COLO668 (cell line): ENCODE data around the gene INAFM2.

ENCODE experiments used
- DNase-seq: peaks from one replicate; lab custom pipeline; 2025; ENCODE audit not compliant: unreplicated experiment; lab: John Stamatoyannopoulos, UW

INAFM2 gene

DNA sequence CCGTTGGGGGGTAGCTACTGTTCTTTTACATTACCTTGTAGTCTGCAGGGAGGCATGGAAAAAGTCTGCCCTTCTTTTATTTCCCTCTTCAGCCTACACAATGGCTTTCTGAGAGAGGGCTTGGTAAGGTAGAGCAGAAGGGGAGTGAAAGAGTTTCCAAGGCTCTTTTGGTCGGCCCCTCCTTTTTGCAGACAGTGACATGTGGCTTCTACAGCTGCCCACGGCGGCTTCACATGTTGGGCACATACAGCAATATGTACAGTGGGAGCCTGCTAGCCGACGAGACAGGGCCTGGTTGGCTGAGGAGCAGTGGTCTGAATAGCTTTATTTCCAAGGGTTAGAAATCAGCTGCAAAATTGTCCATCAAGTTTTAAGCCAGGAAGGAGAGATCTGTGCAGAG lies 4.0 kb downstream of the INAFM2 start:
- DNase-seq = no peak

DNA sequence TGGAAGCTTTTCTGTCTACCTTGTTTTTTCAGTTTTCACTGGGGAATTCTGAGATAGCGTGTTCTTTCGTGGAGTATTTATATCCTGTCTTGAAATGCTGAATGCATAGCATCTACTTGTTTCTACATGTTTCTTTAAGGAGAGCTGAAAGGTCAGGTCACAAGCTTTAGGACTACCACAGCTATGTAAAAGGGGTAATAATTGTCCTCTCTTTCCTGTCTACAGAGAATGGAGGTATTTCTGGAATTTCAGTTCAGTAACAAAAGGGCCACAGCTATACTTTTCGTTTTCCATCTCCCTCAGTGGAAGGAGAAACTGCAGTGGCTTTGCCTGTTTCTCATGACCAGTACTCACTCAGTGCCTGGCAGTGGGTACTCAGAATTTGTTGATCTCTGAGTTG lies 4.7 kb downstream of the INAFM2 start:
- no peak for DNase-seq

DNA sequence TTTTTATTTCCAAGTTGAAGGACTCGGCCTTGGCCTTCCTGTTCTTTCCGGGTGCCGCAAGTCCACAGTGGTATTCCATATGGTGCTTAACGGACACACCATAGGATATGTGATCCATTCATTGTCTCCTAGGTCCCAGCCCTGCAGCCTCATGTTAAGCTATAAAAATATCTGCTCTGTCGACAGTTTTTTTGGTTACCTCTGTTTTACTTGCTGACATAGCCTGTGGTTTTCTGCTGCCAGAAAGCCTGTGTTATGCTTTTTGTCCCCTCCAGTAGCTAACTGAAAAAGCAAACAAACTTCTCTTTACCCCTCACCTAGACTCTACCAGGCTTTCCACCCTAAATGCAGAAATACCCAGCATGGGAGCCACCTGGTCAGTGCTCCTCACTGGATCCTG lies 5.3 kb downstream of the INAFM2 start:
- DNase-seq = no peak

- no peak for DNase-seq
Observed at GRCh38 chr15:40329804-40330203, 6.3 kb downstream of the INAFM2 start.

DNA sequence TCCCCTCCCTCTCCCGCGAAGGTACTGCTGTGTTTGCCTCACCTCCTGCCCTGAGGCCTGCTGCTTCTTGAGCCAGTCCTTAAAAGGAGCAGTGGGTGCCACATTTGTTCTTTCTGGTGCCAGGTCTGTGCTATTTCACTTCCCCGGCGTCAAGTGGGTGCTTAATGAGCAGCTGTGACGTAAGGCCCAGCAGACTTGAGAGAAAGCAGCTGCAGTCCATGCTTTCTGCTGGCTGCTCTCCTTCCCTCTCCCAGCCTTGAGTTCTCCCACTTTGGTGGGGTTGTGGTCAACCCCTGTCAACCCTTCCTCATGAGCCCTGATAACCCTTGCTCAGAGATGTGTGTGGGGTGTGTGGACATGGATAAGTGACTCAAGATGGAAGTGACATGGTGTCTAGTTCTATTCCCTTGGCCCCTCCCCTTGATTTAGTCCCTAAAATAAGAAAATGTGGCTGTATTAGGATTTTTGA lies 6.9 kb downstream of the INAFM2 start:
- no peak for DNase-seq

DNA sequence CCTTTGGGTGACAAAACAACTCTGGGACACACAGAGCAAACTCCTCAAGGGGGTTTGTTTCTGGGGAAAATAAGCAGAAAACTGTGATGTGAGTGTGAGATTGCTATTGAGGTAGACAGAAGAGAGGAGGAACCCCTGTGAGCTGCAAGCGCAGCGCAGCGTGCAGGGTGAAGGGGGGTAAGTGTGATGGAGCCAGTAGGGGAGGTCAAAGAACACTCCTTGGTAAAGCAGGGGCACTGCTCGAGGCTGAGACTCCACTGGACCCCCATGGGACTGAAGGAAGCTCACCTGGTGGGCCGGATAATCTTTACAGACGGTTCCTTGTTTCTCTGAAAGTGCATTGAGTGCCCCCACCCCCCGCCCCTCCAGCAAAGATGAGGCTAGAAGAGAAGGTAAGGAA lies 7.5 kb downstream of the INAFM2 start:
- no peak for DNase-seq

- no peak for DNase-seq
Observed at GRCh38 chr15:40331637-40332036, 8.1 kb downstream of the INAFM2 start.

DNA sequence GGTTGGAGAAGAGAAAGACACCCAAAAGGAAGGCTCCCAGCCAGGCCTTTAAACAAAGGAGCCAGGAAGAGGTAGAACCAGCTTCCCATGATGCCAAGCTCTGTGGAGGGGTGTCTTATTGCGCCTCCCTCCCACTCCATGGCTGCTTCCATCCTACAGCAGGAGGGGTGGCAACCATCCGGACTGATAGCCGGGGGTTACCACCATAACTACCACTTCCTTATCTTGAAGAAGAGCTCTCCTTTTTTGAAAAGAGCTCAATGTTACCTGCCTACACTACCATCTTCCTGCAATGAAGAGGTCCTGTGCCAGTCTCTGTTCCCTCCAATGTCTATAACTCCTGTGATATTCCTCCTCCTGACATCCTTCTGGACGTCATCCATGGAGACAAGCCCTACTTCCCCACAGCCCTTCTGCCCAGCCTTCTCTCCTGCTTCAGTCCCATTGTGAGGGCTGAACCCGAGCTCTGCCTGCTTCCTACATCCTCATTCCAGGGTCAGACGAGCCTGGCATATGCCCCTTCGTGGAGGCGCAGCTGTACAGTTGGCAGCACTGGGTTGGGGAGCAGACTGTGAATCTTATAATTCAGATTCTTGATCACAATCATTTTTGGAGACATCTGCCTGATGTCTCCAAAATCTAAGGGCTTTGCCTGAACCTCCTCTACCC lies 8.8 kb downstream of the INAFM2 start:
- DNase-seq = no peak

- no peak for DNase-seq
Observed at GRCh38 chr15:40333922-40334492, 10.5 kb downstream of the INAFM2 start.

DNA sequence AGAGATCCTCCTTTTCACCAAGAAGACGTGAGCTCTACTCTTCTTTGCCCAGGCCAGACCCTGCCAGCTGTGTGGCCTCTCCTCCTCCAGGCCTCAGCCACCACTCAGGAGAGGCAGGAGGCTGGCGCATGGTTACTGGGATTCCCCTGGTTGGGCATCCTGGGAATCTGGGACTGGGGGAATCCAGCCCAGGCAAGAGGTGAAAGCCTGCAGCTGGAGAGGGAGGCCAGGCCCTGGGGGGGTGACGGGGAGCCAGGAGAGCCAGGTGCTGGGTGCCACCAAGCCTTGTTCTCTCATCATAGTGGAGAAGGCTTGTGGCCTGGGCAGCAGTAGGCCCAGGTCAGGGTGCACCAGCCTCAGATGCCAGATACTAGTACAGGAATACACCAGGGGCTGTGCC lies 11.0 kb downstream of the INAFM2 start:
- DNase-seq = no peak

- DNase-seq = no peak
Observed at GRCh38 chr15:40334941-40335795, 11.7 kb downstream of the INAFM2 start.

DNA sequence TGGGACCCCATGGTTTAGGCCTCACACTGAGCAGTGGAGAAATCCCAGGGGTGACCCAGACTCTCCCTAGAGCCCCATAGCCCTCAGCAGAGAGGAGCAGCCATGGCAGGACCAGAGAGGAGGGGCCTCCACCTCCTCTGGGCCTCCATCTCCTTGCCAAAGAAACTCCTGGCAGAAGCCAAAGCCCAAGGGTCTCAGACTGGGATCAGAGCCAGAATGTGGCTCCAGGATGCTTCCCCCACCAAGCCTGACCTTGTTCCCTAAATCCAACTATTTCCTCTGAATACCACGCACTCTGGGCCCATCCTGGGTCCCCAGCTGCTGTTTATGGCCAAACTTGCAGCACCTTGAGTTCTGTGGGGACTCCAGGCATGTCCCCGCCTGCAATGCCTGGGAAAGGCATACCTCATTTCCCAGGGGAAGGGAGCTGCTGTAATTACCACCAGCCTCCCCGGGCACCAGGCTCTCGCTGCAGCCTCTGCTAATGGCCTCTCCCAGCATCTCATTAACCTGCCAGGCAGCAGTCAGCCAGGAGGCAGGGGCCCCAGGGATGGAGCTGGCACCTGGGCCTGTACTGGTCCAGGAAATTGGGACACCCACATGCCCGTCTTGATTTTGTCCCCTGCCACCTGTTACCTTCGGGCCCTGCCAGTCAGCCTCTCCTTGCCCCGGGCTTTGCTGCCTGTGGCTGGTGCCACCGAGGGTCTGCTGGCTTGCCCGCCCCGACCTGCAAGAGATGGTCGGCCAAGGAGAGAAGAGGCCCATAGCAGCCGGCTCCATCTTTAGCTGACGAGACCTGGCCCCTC lies 12.6 kb downstream of the INAFM2 start:
- DNase-seq = no peak

GRCh38 chr15:40336744-40337122 lies 13.2 kb downstream of the INAFM2 start:
- DNase-seq = no peak

GRCh38 chr15:40337597-40337996 lies 14.1 kb downstream of the INAFM2 start:
- DNase-seq = no peak

DNA sequence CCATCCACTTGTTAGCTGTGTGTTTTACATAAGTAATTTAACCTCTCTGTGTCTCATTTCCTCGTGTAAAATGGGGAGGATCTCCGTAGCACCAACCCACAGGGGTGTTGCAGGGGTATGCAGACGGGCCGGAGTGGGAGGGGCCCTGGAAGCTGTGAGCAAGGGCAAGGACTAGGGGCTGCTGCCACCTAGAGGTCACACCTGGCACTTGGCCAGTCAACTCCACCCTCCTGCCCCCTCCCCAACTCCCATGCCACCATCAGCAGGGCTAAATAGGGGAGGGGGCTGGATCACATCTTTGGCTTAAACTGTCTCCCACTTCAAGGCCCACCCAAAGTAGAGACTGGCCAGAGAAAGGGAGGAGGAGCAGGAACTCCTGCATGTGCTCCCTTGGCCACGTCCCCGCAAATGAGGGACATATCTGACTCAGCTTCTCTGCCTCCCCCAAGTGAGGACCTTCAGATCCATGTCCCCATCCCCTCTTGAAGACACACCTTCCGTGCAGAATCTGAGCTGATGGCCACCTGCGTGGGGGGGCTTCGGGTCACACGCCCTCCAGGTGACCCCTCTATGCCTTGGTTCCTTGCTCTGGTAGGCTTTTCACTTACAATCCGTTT lies 14.7 kb downstream of the INAFM2 start:
- DNase-seq = peak; percentile 75

- no peak for DNase-seq
Observed at GRCh38 chr15:40338921-40339620, 15.6 kb downstream of the INAFM2 start.

DNA sequence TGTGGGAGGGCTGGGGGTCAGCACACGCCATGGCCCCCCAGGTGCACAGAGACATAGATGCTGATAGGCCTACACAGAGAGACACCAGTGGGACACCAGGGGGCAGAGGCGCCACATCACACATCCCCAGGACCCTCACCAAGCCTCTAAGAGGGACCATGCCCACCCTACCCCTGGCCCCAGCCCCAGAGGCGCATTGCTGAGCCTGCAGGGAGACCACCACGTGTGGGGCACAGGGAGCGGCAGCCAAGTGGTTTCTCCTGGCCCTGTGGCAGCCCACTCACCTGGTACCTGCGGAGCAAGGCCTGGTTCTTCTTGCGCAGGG lies 16.1 kb downstream of the INAFM2 start:
- no peak for DNase-seq

GRCh38 chr15:40340038-40340739 lies 16.7 kb downstream of the INAFM2 start:
- DNase-seq = peak; percentile 45

GRCh38 chr15:40340740-40341400 lies 17.4 kb downstream of the INAFM2 start, which contains the start of gene CCDC9B:
TSS of gene CCDC9B (minus strand) at chr15:40340939. CDS start at chr15:40340819, 120 bp downstream.
- DNase-seq = peak; percentile 94
